NCI-H1048 (cell line): ENCODE data around the gene SOHLH1.

ENCODE experiments used
- DNase-seq: peaks from one replicate; lab custom pipeline; 2025; lab: John Stamatoyannopoulos, UW

The SOHLH1 gene

GRCh38 chr9:135729480-135729879, 30.2 kb upstream of the SOHLH1 start:
- DNase-seq, result no peak

- DNase-seq, result no peak
Measured at GRCh38 chr9:135728436-135729110, 29.3 kb upstream of the SOHLH1 start.

- DNase-seq, result no peak
Measured at GRCh38 chr9:135727257-135727875, 28.1 kb upstream of the SOHLH1 start.

- DNase-seq, result no peak
Measured at GRCh38 chr9:135726138-135726853, 27.0 kb upstream of the SOHLH1 start.

GRCh38 chr9:135724186-135724787, 25.0 kb upstream of the SOHLH1 start:
- no peak for DNase-seq

- no peak for DNase-seq
Measured at GRCh38 chr9:135722365-135722764, 23.1 kb upstream of the SOHLH1 start.

- DNase-seq, result no peak
Measured at GRCh38 chr9:135719472-135719871, 20.2 kb upstream of the SOHLH1 start.

GRCh38 chr9:135718616-135719015, 19.3 kb upstream of the SOHLH1 start:
- DNase-seq, result no peak

GRCh38 chr9:135717410-135717809, 18.1 kb upstream of the SOHLH1 start:
- DNase-seq, result no peak

GRCh38 chr9:135716045-135716444, 16.8 kb upstream of the SOHLH1 start:
- no peak for DNase-seq

GRCh38 chr9:135715056-135715595, 15.8 kb upstream of the SOHLH1 start:
- DNase-seq, result no peak

GRCh38 chr9:135714242-135715055, 15.2 kb upstream of the SOHLH1 start:
- no peak for DNase-seq

- DNase-seq, result no peak
Measured at GRCh38 chr9:135712613-135713295, 13.5 kb upstream of the SOHLH1 start.

- no peak for DNase-seq
Measured at GRCh38 chr9:135711881-135712280, 12.6 kb upstream of the SOHLH1 start.

- no peak for DNase-seq
Measured at GRCh38 chr9:135711391-135711790, 12.1 kb upstream of the SOHLH1 start.

GRCh38 chr9:135708164-135708563, 8.9 kb upstream of the SOHLH1 start:
- DNase-seq, result no peak

- DNase-seq, result no peak
Measured at GRCh38 chr9:135707252-135708138, 8.2 kb upstream of the SOHLH1 start.

GRCh38 chr9:135706288-135706687, 7.0 kb upstream of the SOHLH1 start:
- DNase-seq, result no peak

- no peak for DNase-seq
Measured at GRCh38 chr9:135705376-135705775, 6.1 kb upstream of the SOHLH1 start.

- no peak for DNase-seq
Measured at GRCh38 chr9:135704483-135704882, 5.2 kb upstream of the SOHLH1 start.
